SU-DHL-6 (cell line): ENCODE measurements around the gene FXYD3.

Experiments used
- H2AFZ ChIP-seq: fragments of 200-600 bp; sonication (generic); 2 replicates; pipeline ENCODE4 v1.6.1; 2014; ENCODE audit warnings: low read depth, mild to moderate bottlenecking, moderate library complexity, mixed read lengths, antibody characterized with exemption, low read length; ENCODE audit not compliant: severe bottlenecking
- H3F3A ChIP-seq: fragments of 200-600 bp; shearing (Covaris generic); 2 replicates; pipeline ENCODE4 v1.6.0; 2016; ENCODE audit warnings: antibody characterized with exemption, mild to moderate bottlenecking; ENCODE audit not compliant: insufficient read depth
- H3K27ac ChIP-seq: fragments of 200-600 bp; sonication (generic); 2 replicates; pipeline ENCODE4 v1.5.1; 2016; ENCODE audit warnings: low read depth, mild to moderate bottlenecking, low read length, moderate library complexity, mixed read lengths
- H3K27me3 ChIP-seq: fragments of 200-600 bp; sonication (generic), shearing (Covaris generic); 2 replicates; pipeline ENCODE4 v1.6.0; 2014; ENCODE audit warnings: mild to moderate bottlenecking, low read length
- H3K36me3 ChIP-seq: fragments of 200-600 bp; sonication (generic); 2 replicates; pipeline ENCODE4 v1.6.1; 2014; ENCODE audit warnings: mild to moderate bottlenecking, low read length, mixed read lengths
- H3K4me2 ChIP-seq: fragments of 300-600, 200-600 bp; shearing (Covaris generic), sonication (generic); 2 replicates; pipeline ENCODE4 v1.6.0; 2014; ENCODE audit warnings: low read length, low read depth, mild to moderate bottlenecking; ENCODE audit not compliant: poor library complexity, severe bottlenecking
- H3K4me3 ChIP-seq: fragments of 200-600 bp; sonication (generic); 2 replicates; pipeline ENCODE4 v1.5.1; 2014; ENCODE audit warnings: antibody characterized with exemption, low read length, mild to moderate bottlenecking, mixed read lengths; ENCODE audit not compliant: insufficient read depth, poor library complexity, severe bottlenecking
- H3K79me2 ChIP-seq: fragments of 200-600 bp; sonication (generic); 2 replicates; pipeline ENCODE4 v1.6.1; 2014; ENCODE audit warnings: mild to moderate bottlenecking, low read length, moderate library complexity; ENCODE audit not compliant: insufficient read depth
- H3K9ac ChIP-seq: fragments of 200-600 bp; sonication (generic); 2 replicates; pipeline ENCODE4 v1.7.0; 2014; ENCODE audit warnings: mild to moderate bottlenecking, low read length
- H3K9me2 ChIP-seq: fragments of 200-600 bp; sonication (generic); replicated peaks from 2 replicates; pipeline ENCODE4 v1.6.1; 2014; ENCODE audit warnings: low read length; ENCODE audit not compliant: insufficient read depth
- H3K9me3 ChIP-seq: fragments of 200-600 bp; sonication (generic); 2 replicates; pipeline ENCODE4 v1.6.1; 2014; ENCODE audit warnings: low read length, mixed read lengths; ENCODE audit not compliant: insufficient read depth
- H4K20me1 ChIP-seq: fragments of 200-600 bp; sonication (generic); 2 replicates; pipeline ENCODE4 v1.6.1; 2014; ENCODE audit warnings: low read depth, mild to moderate bottlenecking, antibody characterized with exemption, low read length, moderate library complexity, mixed read lengths
- EZH2phosphoT487 ChIP-seq: fragments of 200-600 bp; sonication (generic), shearing (Covaris generic); conservative IDR thresholded peaks from 2 replicates; pipeline ENCODE4 v1.6.1; 2018; ENCODE audit warnings: mild to moderate bottlenecking, antibody characterized with exemption, low read length, moderate library complexity, mixed read lengths
- TF ChIP-seq, protein P1 (sequence below): fragments of 200-600 bp; sonication (generic); IDR thresholded peaks from one replicate; pipeline ENCODE4 v1.5.1; 2017; ENCODE audit warnings: antibody characterized with exemption, mild to moderate bottlenecking, low read length, moderate library complexity; ENCODE audit not compliant: insufficient read depth, poor library complexity, severe bottlenecking

FXYD3 gene

DNA sequence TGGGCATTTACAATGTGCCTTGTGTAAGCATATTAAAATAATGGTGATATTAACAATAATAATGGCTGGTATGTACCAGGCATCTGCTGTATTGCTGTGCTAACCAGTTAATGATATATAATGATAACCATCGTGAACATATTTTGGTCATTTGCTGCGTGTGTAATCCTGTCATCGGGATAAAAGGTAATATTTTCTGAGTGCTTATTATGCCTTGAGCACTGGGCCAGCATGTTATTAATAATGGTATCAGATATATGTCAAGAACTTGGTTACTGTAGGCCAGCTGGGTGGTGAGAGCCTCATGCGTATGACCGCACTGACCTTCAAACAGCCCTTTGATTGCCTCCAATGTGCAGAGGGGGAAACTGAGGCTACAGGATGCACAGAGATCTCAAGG lies 22.2 kb upstream of the FXYD3 start:
- H3K4me2 ChIP-seq, result no peak overlapping the region
- peaks cover 6% of the 10 kb centered on the region; the same call in 1 of the 2 replicates for H3F3A ChIP-seq
- H3K27ac ChIP-seq, result no peak overlapping the region
- H2AFZ ChIP-seq, result no peak overlapping the region
- no peaks in the 10 kb centered on the region for H4K20me1 ChIP-seq
- H3K9me3 ChIP-seq, result no peaks in the 10 kb centered on the region
- no peaks in the 10 kb centered on the region for H3K27me3 ChIP-seq
- H3K36me3 ChIP-seq, result no peaks in the 10 kb centered on the region
- no peaks in the 10 kb centered on the region for H3K9me2 ChIP-seq
- TF ChIP-seq EZH2phosphoT487, result no peak
- TF ChIP-seq, protein P1, sequence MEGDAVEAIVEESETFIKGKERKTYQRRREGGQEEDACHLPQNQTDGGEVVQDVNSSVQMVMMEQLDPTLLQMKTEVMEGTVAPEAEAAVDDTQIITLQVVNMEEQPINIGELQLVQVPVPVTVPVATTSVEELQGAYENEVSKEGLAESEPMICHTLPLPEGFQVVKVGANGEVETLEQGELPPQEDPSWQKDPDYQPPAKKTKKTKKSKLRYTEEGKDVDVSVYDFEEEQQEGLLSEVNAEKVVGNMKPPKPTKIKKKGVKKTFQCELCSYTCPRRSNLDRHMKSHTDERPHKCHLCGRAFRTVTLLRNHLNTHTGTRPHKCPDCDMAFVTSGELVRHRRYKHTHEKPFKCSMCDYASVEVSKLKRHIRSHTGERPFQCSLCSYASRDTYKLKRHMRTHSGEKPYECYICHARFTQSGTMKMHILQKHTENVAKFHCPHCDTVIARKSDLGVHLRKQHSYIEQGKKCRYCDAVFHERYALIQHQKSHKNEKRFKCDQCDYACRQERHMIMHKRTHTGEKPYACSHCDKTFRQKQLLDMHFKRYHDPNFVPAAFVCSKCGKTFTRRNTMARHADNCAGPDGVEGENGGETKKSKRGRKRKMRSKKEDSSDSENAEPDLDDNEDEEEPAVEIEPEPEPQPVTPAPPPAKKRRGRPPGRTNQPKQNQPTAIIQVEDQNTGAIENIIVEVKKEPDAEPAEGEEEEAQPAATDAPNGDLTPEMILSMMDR, result no peak
- no peak overlapping the region for H3K9ac ChIP-seq
- H3K79me2 ChIP-seq, result no peaks in the 10 kb centered on the region
- no peak overlapping the region for H3K4me3 ChIP-seq

DNA sequence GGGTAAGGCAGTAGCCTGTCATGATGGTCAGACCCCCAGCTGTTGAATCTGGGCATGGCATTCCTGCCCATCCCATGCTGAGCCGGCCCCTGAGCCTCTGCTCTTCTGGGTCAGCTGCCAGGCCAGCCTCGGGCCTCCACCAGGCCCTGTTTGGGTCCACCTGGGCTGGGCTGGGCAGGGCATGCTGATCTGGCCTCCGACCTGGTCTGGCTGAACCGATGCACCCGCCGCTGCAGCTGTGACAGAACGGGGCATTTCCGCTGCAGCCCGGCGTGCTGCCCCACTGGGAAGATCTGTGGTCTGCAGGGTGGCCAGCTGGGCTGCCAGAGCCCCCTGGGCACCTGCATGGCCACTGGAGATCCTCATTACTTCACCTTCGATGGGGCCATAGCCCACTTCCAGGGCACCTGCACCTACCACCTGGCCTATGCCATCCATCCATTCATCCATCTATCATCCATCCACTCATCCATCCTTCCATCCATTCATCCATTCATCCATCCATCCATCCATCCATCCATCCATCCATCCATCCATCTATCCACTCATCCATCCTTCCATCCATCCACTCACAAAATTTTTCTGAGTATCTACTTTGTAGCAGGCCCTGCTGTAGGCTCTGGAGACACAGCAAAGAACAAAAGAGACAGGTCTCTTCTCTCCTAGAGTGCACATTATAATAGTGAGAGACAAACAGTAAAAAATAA lies 21.5 kb upstream of the FXYD3 start:
- Histone ChIP-seq H3K4me3 (no peak overlapping the region), H2AFZ (no peak overlapping the region), H3K36me3 (no peaks in the 10 kb centered on the region), H3K27me3 (no peaks in the 10 kb centered on the region), H3K9me3 (no peaks in the 10 kb centered on the region), H3K9me2 (no peaks in the 10 kb centered on the region), H3K79me2 (no peaks in the 10 kb centered on the region), H3K27ac (no peak overlapping the region), H4K20me1 (no peaks in the 10 kb centered on the region), H3F3A (peaks cover 6% of the 10 kb centered on the region; the same call in 1 of the 2 replicates), H3K9ac (no peak overlapping the region), H3K4me2 (no peak overlapping the region)
- no peak for TF ChIP-seq EZH2phosphoT487
- TF ChIP-seq, protein P1, result no peak

DNA sequence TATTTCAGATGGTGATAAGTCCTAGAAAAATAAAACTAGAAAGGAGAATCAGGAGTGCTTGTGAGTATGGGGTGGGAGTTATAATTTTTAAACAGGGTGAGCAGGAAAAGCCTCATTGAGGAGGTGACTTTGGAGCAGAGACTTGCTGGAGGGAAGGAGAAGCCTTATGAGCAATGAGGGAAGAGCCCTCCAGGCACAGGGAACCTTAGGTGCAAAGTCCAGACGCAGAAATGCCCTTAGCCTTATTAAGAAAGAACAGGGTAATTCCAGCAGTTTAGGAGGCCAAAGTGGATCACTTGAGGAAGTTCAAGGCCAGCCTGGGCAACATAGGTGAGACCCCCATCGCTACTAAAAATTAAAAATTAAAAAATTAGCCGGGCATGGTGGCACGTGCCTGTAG lies 21.0 kb upstream of the FXYD3 start:
- Histone ChIP-seq H4K20me1 (no peaks in the 10 kb centered on the region), H3K4me2 (no peak overlapping the region), H3K27ac (no peak overlapping the region), H3K9ac (no peak overlapping the region), H3K36me3 (no peaks in the 10 kb centered on the region), H3K79me2 (no peaks in the 10 kb centered on the region), H2AFZ (no peak overlapping the region), H3K9me2 (no peaks in the 10 kb centered on the region), H3F3A (peaks cover 6% of the 10 kb centered on the region; the same call in 1 of the 2 replicates), H3K27me3 (no peaks in the 10 kb centered on the region), H3K4me3 (no peak overlapping the region), H3K9me3 (no peaks in the 10 kb centered on the region)
- TF ChIP-seq, protein P1, result no peak
- TF ChIP-seq EZH2phosphoT487, result no peak
